H1 (cell line): ENCODE results near the gene NFASC.

Experiments
- CHD2 ChIP-seq: IDR thresholded peaks from 2 replicates; pipeline ENCODE4 v1.6.1; 2012; ENCODE audit warnings: low read length, improper control_type of control experiment
- EZH2 ChIP-seq: fragments of 200-600 bp; sonication (generic); IDR thresholded peaks from 2 replicates; pipeline ENCODE4 v1.7.1; 2012; ENCODE audit warnings: low read depth, mild to moderate bottlenecking, moderate library complexity, low read length, inconsistent platforms; ENCODE audit not compliant: severe bottlenecking
- JUND ChIP-seq: IDR thresholded peaks from 2 replicates; pipeline ENCODE4 v1.6.1; 2011; ENCODE audit warnings: mild to moderate bottlenecking, improper control_type of control experiment, low read length
- POLR2A ChIP-seq, 2 experiments: IDR thresholded peaks; 1 replicate in 1 of 2; 2 replicates in 1 of 2; pipeline ENCODE4 v1.6.1; 2011; ENCODE audit warnings: low read depth in 2 of 2, low read length in 2 of 2, mild to moderate bottlenecking in 2 of 2; ENCODE audit errors: control extremely low read depth in 1 of 2
- POLR2AphosphoS5 ChIP-seq: IDR thresholded peaks from 2 replicates; pipeline ENCODE4 v1.6.1; 2011; ENCODE audit warnings: low read depth, low read length
- RFX5 ChIP-seq: IDR thresholded peaks from 2 replicates; pipeline ENCODE4 v1.6.1; 2011; ENCODE audit warnings: low read depth, low read length, improper control_type of control experiment, borderline replicate concordance
- SP1 ChIP-seq: IDR thresholded peaks from 2 replicates; pipeline ENCODE4 v1.6.1; 2011; ENCODE audit warnings: low read depth, low read length
- SP4 ChIP-seq: IDR thresholded peaks from 2 replicates; pipeline ENCODE4 v1.6.1; 2012; ENCODE audit warnings: low read length, inconsistent platforms
- TF ChIP-seq, protein P1 (sequence below), 3 experiments: IDR thresholded peaks; 1 replicate in 2 of 3; 2 replicates in 1 of 3; pipeline versions ENCODE4 v1.5.1 to v1.6.1; 2011; ENCODE audit warnings: low read length in 3 of 3, mild to moderate bottlenecking in 3 of 3, inconsistent platforms in 2 of 3, low read depth in 1 of 3, moderate library complexity in 1 of 3; ENCODE audit not compliant: insufficient read depth in 1 of 3; ENCODE audit errors: control extremely low read depth in 1 of 3
- TF ChIP-seq, protein P2 (sequence below): IDR thresholded peaks from 2 replicates; pipeline ENCODE4 v1.6.1; 2011; ENCODE audit warnings: low read length, improper control_type of control experiment
- TF ChIP-seq, protein P3 (sequence below): IDR thresholded peaks from 2 replicates; pipeline ENCODE4 v1.6.1; 2012; ENCODE audit warnings: inconsistent platforms

DNA sequence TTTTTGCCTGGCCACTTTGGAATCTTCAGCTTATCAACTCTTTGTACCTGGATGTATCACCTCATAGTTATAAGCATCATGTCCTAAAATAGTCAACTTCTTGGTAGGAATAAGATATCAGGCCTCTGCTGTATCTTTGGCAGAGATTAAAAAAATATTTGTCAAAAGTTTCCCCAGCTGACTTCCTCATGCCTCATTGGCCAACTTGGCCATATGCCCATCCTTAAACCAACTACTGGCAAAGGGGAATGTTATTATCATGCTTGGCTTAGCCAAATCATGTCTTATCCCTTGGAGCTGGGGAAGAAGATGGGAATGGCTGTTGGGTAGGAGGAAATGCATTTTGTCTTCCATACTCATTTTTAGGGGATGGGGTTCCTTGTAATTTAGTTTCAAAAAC lies 23.4 kb downstream of the NFASC start:
- TF ChIP-seq POLR2AphosphoS5 (no peak), POLR2A (IDR thresholded peaks at IDR 0.05; ENCODE audit: control extremely low read depth in 1 of 2, low read depth in 2 of 2, low read length in 2 of 2) (no peak), RFX5 (no peak), EZH2 (no peak), SP4 (no peak), SP1 (no peak), CHD2 (no peak), JUND (no peak)
- TF ChIP-seq, protein P1, sequence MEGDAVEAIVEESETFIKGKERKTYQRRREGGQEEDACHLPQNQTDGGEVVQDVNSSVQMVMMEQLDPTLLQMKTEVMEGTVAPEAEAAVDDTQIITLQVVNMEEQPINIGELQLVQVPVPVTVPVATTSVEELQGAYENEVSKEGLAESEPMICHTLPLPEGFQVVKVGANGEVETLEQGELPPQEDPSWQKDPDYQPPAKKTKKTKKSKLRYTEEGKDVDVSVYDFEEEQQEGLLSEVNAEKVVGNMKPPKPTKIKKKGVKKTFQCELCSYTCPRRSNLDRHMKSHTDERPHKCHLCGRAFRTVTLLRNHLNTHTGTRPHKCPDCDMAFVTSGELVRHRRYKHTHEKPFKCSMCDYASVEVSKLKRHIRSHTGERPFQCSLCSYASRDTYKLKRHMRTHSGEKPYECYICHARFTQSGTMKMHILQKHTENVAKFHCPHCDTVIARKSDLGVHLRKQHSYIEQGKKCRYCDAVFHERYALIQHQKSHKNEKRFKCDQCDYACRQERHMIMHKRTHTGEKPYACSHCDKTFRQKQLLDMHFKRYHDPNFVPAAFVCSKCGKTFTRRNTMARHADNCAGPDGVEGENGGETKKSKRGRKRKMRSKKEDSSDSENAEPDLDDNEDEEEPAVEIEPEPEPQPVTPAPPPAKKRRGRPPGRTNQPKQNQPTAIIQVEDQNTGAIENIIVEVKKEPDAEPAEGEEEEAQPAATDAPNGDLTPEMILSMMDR (IDR thresholded peaks at IDR 0.05; ENCODE audit: control extremely low read depth in 1 of 3, insufficient read depth in 1 of 3, low read depth in 1 of 3, low read length in 3 of 3) = no peak
- TF ChIP-seq, protein P2, sequence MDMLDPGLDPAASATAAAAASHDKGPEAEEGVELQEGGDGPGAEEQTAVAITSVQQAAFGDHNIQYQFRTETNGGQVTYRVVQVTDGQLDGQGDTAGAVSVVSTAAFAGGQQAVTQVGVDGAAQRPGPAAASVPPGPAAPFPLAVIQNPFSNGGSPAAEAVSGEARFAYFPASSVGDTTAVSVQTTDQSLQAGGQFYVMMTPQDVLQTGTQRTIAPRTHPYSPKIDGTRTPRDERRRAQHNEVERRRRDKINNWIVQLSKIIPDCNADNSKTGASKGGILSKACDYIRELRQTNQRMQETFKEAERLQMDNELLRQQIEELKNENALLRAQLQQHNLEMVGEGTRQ = no peak
- TF ChIP-seq, protein P3, sequence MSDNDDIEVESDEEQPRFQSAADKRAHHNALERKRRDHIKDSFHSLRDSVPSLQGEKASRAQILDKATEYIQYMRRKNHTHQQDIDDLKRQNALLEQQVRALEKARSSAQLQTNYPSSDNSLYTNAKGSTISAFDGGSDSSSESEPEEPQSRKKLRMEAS = no peak
